H1 (cell line): ENCODE results near the gene NR2F1-AS1. TPM values are rescaled to one million over a fixed set of nuclear protein-coding genes. Genes with fewer than 3 reads are reported as not detected.

Experiments used
- CTCF ChIA-PET: fragments of 300-600 bp; sonication (Branson Sonifier 250); formaldehyde crosslinking; loops from one replicate; lab custom pipeline; 2021; ENCODE audit not compliant: partially characterized antibody; lab: Charles Lee
- POLR2A ChIA-PET: fragments of 300-600 bp; sonication (Branson Sonifier 250); formaldehyde crosslinking; loops from one replicate; lab custom pipeline; 2021; ENCODE audit warnings: inconsistent platforms; ENCODE audit not compliant: partially characterized antibody; lab: Charles Lee
- DNase-seq, 2 experiments: peaks; one replicate each; pipeline versions ENCODE4 v3.0.0 to v3.0.0-alpha.2; 2010 to 2022; ENCODE audit warnings: low spot score in 2 of 2, low read depth in 1 of 2, mixed read lengths in 1 of 2
- FAIRE-seq: peaks from 2 replicates; lab custom pipeline; 2011; peaks lifted over from hg19 to GRCh38; lab: Jason Lieb, UNC
- H2AFZ ChIP-seq: 2 replicates; pipeline ENCODE4 v1.8.1; 2012; ENCODE audit warnings: low read length, inconsistent platforms
- H2AK5ac ChIP-seq: 2 replicates; pipeline ENCODE4 v1.6.1; 2013; ENCODE audit warnings: low read depth, low read length
- H2BK120ac ChIP-seq: replicated peaks from 2 replicates; pipeline ENCODE3; 2013; ENCODE audit warnings: low read depth, low read length, inconsistent platforms
- H2BK12ac ChIP-seq: 2 replicates; pipeline ENCODE4 v1.6.1; 2013; ENCODE audit warnings: low read depth, low read length
- H2BK15ac ChIP-seq: 2 replicates; pipeline ENCODE4 v1.6.1; 2013; ENCODE audit warnings: low read length
- H2BK20ac ChIP-seq: 2 replicates; pipeline ENCODE4 v1.6.1; 2013; ENCODE audit warnings: low read length
- H2BK5ac ChIP-seq: 2 replicates; pipeline ENCODE4 v1.6.1; 2013; ENCODE audit warnings: low read depth, low read length
- H3K14ac ChIP-seq: 2 replicates; pipeline ENCODE4 v1.6.1; 2013; ENCODE audit warnings: inconsistent platforms; ENCODE audit not compliant: insufficient read length
- H3K18ac ChIP-seq: 2 replicates; pipeline ENCODE4 v1.6.1; 2013; ENCODE audit warnings: low read length; ENCODE audit errors: extremely low read depth
- H3K23ac ChIP-seq: 2 replicates; pipeline ENCODE4 v1.6.1; 2013; ENCODE audit warnings: inconsistent platforms; ENCODE audit not compliant: insufficient read length
- H3K23me2 ChIP-seq: 2 replicates; pipeline ENCODE4 v1.6.1; 2013; ENCODE audit warnings: low read depth, low read length
- H3K27ac ChIP-seq: 2 replicates; pipeline ENCODE4 v1.6.1; 2011; ENCODE audit warnings: low read depth, low read length, inconsistent platforms
- H3K27me3 ChIP-seq, 4 experiments: replicated peaks in 1 of 4; 1 replicate in 1 of 4; 2 replicates in 3 of 4; pipeline versions ENCODE4 v1.6.1 to v1.8.1; 2011 to 2013; ENCODE audit warnings: low read length in 3 of 4, mild to moderate bottlenecking in 3 of 4, inconsistent platforms in 2 of 4, mixed read lengths in 2 of 4, moderate library complexity in 1 of 4; ENCODE audit not compliant: control insufficient read depth in 3 of 4, insufficient read depth in 3 of 4; ENCODE audit errors: extremely low read depth in 1 of 4
- H3K36me3 ChIP-seq, 4 experiments: 2 replicates each; pipeline versions ENCODE4 v1.6.1 to v1.8.1; 2011 to 2013; ENCODE audit warnings: mild to moderate bottlenecking in 4 of 4, low read length in 3 of 4, moderate library complexity in 2 of 4, control low read depth in 1 of 4, inconsistent platforms in 1 of 4; ENCODE audit not compliant: insufficient read depth in 4 of 4, control insufficient read depth in 2 of 4
- H3K4ac ChIP-seq: replicated peaks from 2 replicates; pipeline ENCODE3; 2013; ENCODE audit warnings: low read length, low read depth, mixed read lengths, inconsistent platforms; ENCODE audit not compliant: insufficient read length
- H3K4me1 ChIP-seq, 4 experiments: replicated peaks in 1 of 4; 1 replicate in 1 of 4; 2 replicates in 3 of 4; pipeline versions ENCODE4 v1.6.1 to v1.8.1; 2011 to 2013; ENCODE audit warnings: low read length in 3 of 4, inconsistent platforms in 2 of 4, mixed read lengths in 1 of 4; ENCODE audit not compliant: insufficient read depth in 4 of 4, control insufficient read depth in 3 of 4
- H3K4me2 ChIP-seq, 2 experiments: 2 replicates each; pipeline versions ENCODE4 v1.6.1 to v1.8.1; 2011 to 2013; ENCODE audit warnings: low read depth in 2 of 2, low read length in 2 of 2, control low read depth in 1 of 2, inconsistent platforms in 1 of 2, mild to moderate bottlenecking in 1 of 2; ENCODE audit not compliant: insufficient read depth in 1 of 2
- H3K4me3 ChIP-seq, 4 experiments: fragments of 200-600, 300-600 bp in 1 of 4; sonication (generic), shearing (Covaris generic), sonication (Bioruptor Twin) in 1 of 4; 2 replicates each; pipeline versions ENCODE4 v1.5.1 to v1.8.1; 2011 to 2016; ENCODE audit warnings: low read length in 4 of 4, low read depth in 3 of 4, control low read depth in 2 of 4, inconsistent platforms in 2 of 4, mild to moderate bottlenecking in 2 of 4, mixed read lengths in 1 of 4, moderate library complexity in 1 of 4; ENCODE audit not compliant: insufficient read depth in 2 of 4; ENCODE audit errors: extremely low read depth in 1 of 4
- H3K56ac ChIP-seq: replicated peaks from 2 replicates; pipeline ENCODE3; 2013; ENCODE audit warnings: low read depth, mild to moderate bottlenecking, mixed read lengths, low read length, inconsistent platforms; ENCODE audit not compliant: insufficient read length
- H3K79me1 ChIP-seq: 2 replicates; pipeline ENCODE4 v1.6.1; 2013; ENCODE audit warnings: low read depth, low read length, control low read depth
- H3K79me2 ChIP-seq, 2 experiments: 2 replicates each; pipeline versions ENCODE4 v1.6.1 to v1.8.1; 2012 to 2013; ENCODE audit warnings: low read length in 2 of 2, mild to moderate bottlenecking in 2 of 2, inconsistent platforms in 1 of 2; ENCODE audit not compliant: insufficient read depth in 2 of 2, control insufficient read depth in 1 of 2
- H3K9ac ChIP-seq, 4 experiments: replicated peaks in 1 of 4; 1 replicate in 1 of 4; 2 replicates in 3 of 4; pipeline versions ENCODE4 v1.6.1 to v1.8.1; 2011 to 2013; ENCODE audit warnings: low read depth in 3 of 4, low read length in 3 of 4, control low read depth in 2 of 4, mild to moderate bottlenecking in 2 of 4, moderate library complexity in 2 of 4, inconsistent platforms in 1 of 4; ENCODE audit errors: extremely low read depth in 1 of 4
- H3K9me3 ChIP-seq, 2 experiments: 2 replicates each; pipeline versions ENCODE4 v1.6.1 to v1.8.1; 2012 to 2013; ENCODE audit warnings: mild to moderate bottlenecking in 2 of 2, moderate library complexity in 2 of 2, control low read depth in 1 of 2, inconsistent platforms in 1 of 2, low read depth in 1 of 2, low read length in 1 of 2, mixed read lengths in 1 of 2; ENCODE audit not compliant: insufficient read depth in 2 of 2
- H4K20me1 ChIP-seq, 2 experiments: replicated peaks in 1 of 2; 2 replicates each; pipeline versions ENCODE3 to v1.8.1; 2011 to 2013; ENCODE audit warnings: inconsistent platforms in 2 of 2, low read length in 2 of 2, mild to moderate bottlenecking in 1 of 2; ENCODE audit not compliant: insufficient read depth in 2 of 2, control insufficient read depth in 1 of 2
- H4K5ac ChIP-seq: 2 replicates; pipeline ENCODE4 v1.6.1; 2013; ENCODE audit warnings: low read length, low read depth, mixed read lengths, inconsistent platforms; ENCODE audit not compliant: insufficient read length
- H4K8ac ChIP-seq: 2 replicates; pipeline ENCODE4 v1.8.0; 2013; ENCODE audit warnings: mild to moderate bottlenecking, moderate library complexity, low read length, inconsistent platforms; ENCODE audit not compliant: insufficient read depth; ENCODE audit errors: extremely low read depth
- H4K91ac ChIP-seq: replicated peaks from 2 replicates; pipeline ENCODE3; 2013; ENCODE audit warnings: low read length, mixed read lengths, inconsistent platforms; ENCODE audit not compliant: insufficient read length
- ASH2L ChIP-seq: fragments of 200-600, 300-600 bp; sonication (generic); IDR thresholded peaks from one replicate; pipeline ENCODE4 v1.7.1; 2017; ENCODE audit warnings: low read length
- BRCA1 ChIP-seq: IDR thresholded peaks from 2 replicates; pipeline ENCODE4 v1.6.1; 2012; ENCODE audit warnings: low read depth, low read length, improper control_type of control experiment
- CBX8 ChIP-seq: fragments of 300-800, 300-1000 bp; sonication (generic); IDR thresholded peaks from 2 replicates; pipeline ENCODE4 v1.7.1; 2016; ENCODE audit warnings: low read depth, low read length, borderline replicate concordance
- CEBPB ChIP-seq: IDR thresholded peaks from 2 replicates; pipeline ENCODE4 v1.6.1; 2012; ENCODE audit warnings: low read depth, low read length
- CTBP2 ChIP-seq: IDR thresholded peaks from 2 replicates; pipeline ENCODE4 v1.7.0; 2011; ENCODE audit warnings: borderline replicate concordance, mild to moderate bottlenecking, moderate library complexity, mixed read lengths, low read length; ENCODE audit not compliant: insufficient read depth, insufficient read length
- HDAC2 ChIP-seq, 2 experiments: fragments of 300-600 bp in 1 of 2; sonication (generic) in 1 of 2; IDR thresholded peaks; 2 replicates each; pipeline ENCODE4 v1.6.1; 2011 to 2012; ENCODE audit warnings: low read depth in 2 of 2, low read length in 2 of 2, mild to moderate bottlenecking in 2 of 2, moderate library complexity in 2 of 2, borderline replicate concordance in 1 of 2, inconsistent platforms in 1 of 2
- NRF1 ChIP-seq: IDR thresholded peaks from 2 replicates; pipeline ENCODE4 v1.6.1; 2011; ENCODE audit warnings: mild to moderate bottlenecking, low read depth, low read length, improper control_type of control experiment
- POLR2AphosphoS5 ChIP-seq: IDR thresholded peaks from 2 replicates; pipeline ENCODE4 v1.6.1; 2011; ENCODE audit warnings: low read depth, low read length
- RNF2 ChIP-seq: fragments of 200-900, 300-1000 bp; sonication (generic); IDR thresholded peaks from 2 replicates; pipeline ENCODE4 v1.7.1; 2016; ENCODE audit warnings: borderline replicate concordance, low read depth, mild to moderate bottlenecking, antibody characterized with exemption, low read length; ENCODE audit not compliant: poor library complexity, severe bottlenecking; ENCODE audit errors: missing control alignments
- SP4 ChIP-seq: IDR thresholded peaks from 2 replicates; pipeline ENCODE4 v1.6.1; 2012; ENCODE audit warnings: low read length, inconsistent platforms
- SUZ12 ChIP-seq: fragments of 200-600 bp; sonication (generic); IDR thresholded peaks from 2 replicates; pipeline ENCODE4 v1.6.1; 2012; ENCODE audit warnings: mild to moderate bottlenecking, inconsistent platforms, low read length, moderate library complexity, mixed read lengths
- TAF7 ChIP-seq: optimal IDR thresholded peaks from 2 replicates; pipeline ENCODE3; 2011; ENCODE audit warnings: low read depth, mild to moderate bottlenecking, inconsistent platforms, low read length, moderate library complexity, borderline replicate concordance
- WGBS, 2 experiments: shearing (Covaris generic) in 1 of 2; methylation state at CpG; one replicate each; pipeline versions ENCODE4 v1.1.6 to v1.1.7; 2013 to 2015; ENCODE audit warnings: low lambda C conversion rate in 2 of 2, mixed read lengths in 2 of 2, inconsistent platforms in 1 of 2, low coverage in 1 of 2, missing lambda C conversion rate in 1 of 2; ENCODE audit not compliant: insufficient replicate concordance in 2 of 2, insufficient coverage in 1 of 2, insufficient read length in 1 of 2; ENCODE audit errors: extremely low coverage in 1 of 2, missing lambda C conversion rate in 1 of 2; 5-methylcytosine and 5-hydroxymethylcytosine counted together
- polyA plus RNA-seq, 7 experiments: library from polyadenylated mRNA; depleted of rRNA in 3 of 7; stranded (reverse) in 5 of 7; unstranded in 2 of 7; fragments of >200 nt in 5 of 7; fragments of 200-250 nt in 2 of 7; gene quantifications; 1 replicate in 5 of 7; 2 replicates in 1 of 7; 4 replicates in 1 of 7; pipeline versions ENCODE4 v1.2.1 to v1.2.3, GENCODE V29; 2011 to 2013; ENCODE audit warnings: missing spikeins in 2 of 7, mixed read lengths in 2 of 7
- total RNA-seq: library from RNA; stranded (reverse); fragmentation: NEBNext Ultra II Directional; extraction: Animal tissue kit (Norgen Biotek cat#: 25700); gene quantifications from 2 replicates; pipeline ENCODE4 v1.2.1, GENCODE V29; 2021

Gene NR2F1-AS1
- total and polyA plus RNA-seq, 2 of the 8 experiments (the other 6 are each of a cell fraction or from before 2014, with no cell fraction given), result 1.6 to 5.6 TPM

GRCh38 chr5:93574491-93575305, 6.3 kb downstream of the NR2F1-AS1 start:
- Histone ChIP-seq H2BK5ac (no peak overlapping the region), H3K23me2 (peaks cover 8% of the 10 kb centered on the region; the same call in 1 of the 2 replicates), H2BK120ac (no peak overlapping the region), H3K9me3 (no peaks in the 10 kb centered on the region), H3K27me3 (peaks cover 88 to 100% (median 99%) of the 10 kb centered on the region in 4 experiments), H3K79me1 (no peaks in the 10 kb centered on the region), H2BK12ac (no peak overlapping the region), H3K4me3 (no peak overlapping the region), H4K20me1 (peaks cover 10 to 27% of the 10 kb centered on the region in 2 experiments), H3K9ac (no peak overlapping the region), H3K18ac (no peak overlapping the region), H3K14ac (no peak overlapping the region), H2AFZ (no peak overlapping the region), H3K23ac (no peak overlapping the region), H2BK15ac (no peak overlapping the region), H3K79me2 (no peaks in the 10 kb centered on the region), H3K27ac (no peak overlapping the region), H3K36me3 (no peaks in the 10 kb centered on the region), H3K4me1 (peaks cover 11 to 34% (median 21%) of the 10 kb centered on the region in 4 experiments), H3K56ac (no peak overlapping the region), H3K4ac (no peak overlapping the region), H4K8ac (no peak overlapping the region), H4K5ac (no peak overlapping the region), H3K4me2 (no peak overlapping the region), H2AK5ac (no peak overlapping the region), H4K91ac (no peak overlapping the region), H2BK20ac (no peak overlapping the region)
- ChIA-PET POLR2A (no interaction called here), CTCF (interaction anchor here (0.7 to 3.5 kb wide), 5 partner anchors 17 to 689 kb away, joined by 3 to 12 read pairs (median 3); no protein-coding TSS in a partner anchor)
- FAIRE-seq (no peak), DNase-seq (no peak)
- WGBS, 2 experiments, result 21% methylated on average over 12 of the region's 12 CpGs; no CpG with 5 or more reads in 1 of the 2 experiments
- TF ChIP-seq CBX8 (peak; percentile 73; the same call in 1 of the 2 replicates), NRF1 (no peak), BRCA1 (no peak), CTBP2 (no peak), HDAC2 (IDR thresholded peaks at IDR 0.05; ENCODE audit: borderline replicate concordance in 1 of 2, low read depth in 2 of 2, low read length in 2 of 2) (no peak), ASH2L (no peak), RNF2 (peak; percentile 86), TAF7 (no peak), SP4 (no peak), POLR2AphosphoS5 (no peak), CEBPB (no peak), SUZ12 (no peak; the same call in 1 of the 2 replicates)
